ENCODE data around the gene PROZ. TPM values are rescaled to one million over a fixed set of nuclear protein-coding genes. Genes with fewer than 3 reads are reported as not detected.

Gene PROZ
- polyA plus RNA-seq, 1 of the 3 experiments (the other 2 are of a cell fraction): not detected

DNA sequence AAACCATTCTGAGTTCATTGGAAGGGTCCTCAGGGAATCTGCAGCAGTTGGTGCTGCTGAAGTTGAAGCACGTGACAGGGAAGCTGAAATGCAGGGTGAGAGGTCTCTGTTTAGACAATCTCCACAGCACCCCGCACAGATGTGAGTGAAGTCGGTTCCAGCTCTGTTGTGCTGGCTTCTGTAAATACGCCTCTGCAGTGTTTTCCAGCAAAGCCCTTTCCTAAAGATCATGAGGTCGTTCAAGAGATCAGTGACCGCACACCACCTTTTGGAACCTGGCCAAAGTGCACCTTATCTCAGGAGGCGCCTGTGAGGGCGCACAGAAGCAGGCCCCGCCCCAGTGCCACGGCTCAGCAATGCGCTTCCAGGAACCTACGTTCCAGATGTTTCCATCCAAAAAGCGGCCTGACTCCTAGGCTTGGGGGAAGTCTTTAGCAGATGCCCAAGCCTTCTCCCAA is 61.7 kb downstream of the PROZ start:
- peaks cover 12% of the 10 kb centered on the region for H3F3A ChIP-seq (replicated peaks; ENCODE audit: insufficient read depth)
- no peaks in the 10 kb centered on the region for H3K9me2 ChIP-seq
- H2AFZ ChIP-seq (ENCODE audit: low read depth): no peak overlapping the region
- no peak overlapping the region for H3K4me3 ChIP-seq (ENCODE audit: low read depth in 2 of 2, low read length in 1 of 2)
- no peak for DNase-seq
- POLR2A ChIA-PET: no interaction called here
- no peaks in the 10 kb centered on the region for H3K9me3 ChIP-seq
- no peak for TF ChIP-seq EZH2phosphoT487 (IDR thresholded peaks at IDR 0.05; ENCODE audit: borderline replicate concordance, low read depth)
- no peak for TF ChIP-seq TCF12 (IDR thresholded peaks at IDR 0.05)
- no peak for TF ChIP-seq TEAD4 (IDR thresholded peaks at IDR 0.05; ENCODE audit: borderline replicate concordance, insufficient read depth)
- no peak for TF ChIP-seq MEF2A (IDR thresholded peaks at IDR 0.05; ENCODE audit: borderline replicate concordance, low read depth)
- TF ChIP-seq, protein P1, sequence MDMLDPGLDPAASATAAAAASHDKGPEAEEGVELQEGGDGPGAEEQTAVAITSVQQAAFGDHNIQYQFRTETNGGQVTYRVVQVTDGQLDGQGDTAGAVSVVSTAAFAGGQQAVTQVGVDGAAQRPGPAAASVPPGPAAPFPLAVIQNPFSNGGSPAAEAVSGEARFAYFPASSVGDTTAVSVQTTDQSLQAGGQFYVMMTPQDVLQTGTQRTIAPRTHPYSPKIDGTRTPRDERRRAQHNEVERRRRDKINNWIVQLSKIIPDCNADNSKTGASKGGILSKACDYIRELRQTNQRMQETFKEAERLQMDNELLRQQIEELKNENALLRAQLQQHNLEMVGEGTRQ (IDR thresholded peaks at IDR 0.05; ENCODE audit: borderline replicate concordance, low read depth, low read length): no peak
- TF ChIP-seq RFX5 (IDR thresholded peaks at IDR 0.05; ENCODE audit: low read length): no peak
- H3K9ac ChIP-seq: no peak overlapping the region
- peaks cover 76% of the 10 kb centered on the region for H4K20me1 ChIP-seq (ENCODE audit: insufficient read depth)
- no peak overlapping the region for H3K4me2 ChIP-seq
- H3K79me2 ChIP-seq (ENCODE audit: insufficient read depth): peaks cover 100% of the 10 kb centered on the region
- CTCF ChIA-PET: interaction anchor here (1.2 kb wide), 1 partner anchor 10 kb away, joined by 4 read pairs; the partner anchor contains the start of gene CUL4A
- H3K36me3 ChIP-seq (replicated peaks in 1 of 2; ENCODE audit: control insufficient read depth in 1 of 2, insufficient read depth in 2 of 2, low read length in 1 of 2): peaks cover 24 to 25% of the 10 kb centered on the region in 2 experiments
- 91% methylated on average over 13 of the region's 13 CpGs for WGBS (ENCODE audit: low lambda C conversion rate)
- H3K27ac ChIP-seq (ENCODE audit: low read depth in 2 of 2, low read length in 1 of 2): no peak overlapping the region
- H3K4me1 ChIP-seq (ENCODE audit: control insufficient read depth in 1 of 2, insufficient read depth in 2 of 2, low read depth in 1 of 2, low read length in 1 of 2): peaks cover 7 to 13% of the 10 kb centered on the region in 2 experiments; a peak in 2 of 4 replicates
- no peaks in the 10 kb centered on the region for H3K27me3 ChIP-seq (ENCODE audit: insufficient read depth)

DNA sequence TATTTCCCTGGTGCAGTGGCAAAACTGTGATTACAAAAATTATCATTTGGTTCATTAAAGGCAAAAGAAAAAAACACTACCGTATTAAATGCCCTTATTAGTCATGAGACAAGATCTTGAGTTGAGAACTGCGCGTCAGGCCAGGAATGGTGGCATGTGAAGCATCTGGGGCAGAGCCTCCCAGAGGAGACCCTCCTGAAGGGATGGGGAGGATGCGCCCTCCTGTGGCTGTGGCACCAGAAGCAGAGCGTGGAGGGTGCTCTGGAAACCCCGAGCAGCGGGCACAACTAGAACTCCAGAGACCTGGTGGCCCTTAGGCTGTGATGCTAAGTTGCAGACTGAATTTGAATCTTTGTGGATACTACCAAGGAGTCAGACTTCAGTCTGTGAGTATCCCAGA is 62.4 kb downstream of the PROZ start:
- H3K27ac ChIP-seq (ENCODE audit: low read depth in 2 of 2, low read length in 1 of 2): no peak overlapping the region
- CTCF ChIA-PET: no interaction called here
- peak; percentile 41 for DNase-seq

More for the DNA sequence above, 62.4 kb downstream of the PROZ start:
- no peak overlapping the region for H3K9ac ChIP-seq
- no peaks in the 10 kb centered on the region for H3K9me3 ChIP-seq
- 90% methylated on average over 7 of the region's 7 CpGs for WGBS (ENCODE audit: low lambda C conversion rate)
- peaks cover 72% of the 10 kb centered on the region for H4K20me1 ChIP-seq (ENCODE audit: insufficient read depth)
- H3F3A ChIP-seq (replicated peaks; ENCODE audit: insufficient read depth): peaks cover 12% of the 10 kb centered on the region
- H3K9me2 ChIP-seq: no peaks in the 10 kb centered on the region
- H3K27me3 ChIP-seq (ENCODE audit: insufficient read depth): no peaks in the 10 kb centered on the region
- TF ChIP-seq, protein P2, sequence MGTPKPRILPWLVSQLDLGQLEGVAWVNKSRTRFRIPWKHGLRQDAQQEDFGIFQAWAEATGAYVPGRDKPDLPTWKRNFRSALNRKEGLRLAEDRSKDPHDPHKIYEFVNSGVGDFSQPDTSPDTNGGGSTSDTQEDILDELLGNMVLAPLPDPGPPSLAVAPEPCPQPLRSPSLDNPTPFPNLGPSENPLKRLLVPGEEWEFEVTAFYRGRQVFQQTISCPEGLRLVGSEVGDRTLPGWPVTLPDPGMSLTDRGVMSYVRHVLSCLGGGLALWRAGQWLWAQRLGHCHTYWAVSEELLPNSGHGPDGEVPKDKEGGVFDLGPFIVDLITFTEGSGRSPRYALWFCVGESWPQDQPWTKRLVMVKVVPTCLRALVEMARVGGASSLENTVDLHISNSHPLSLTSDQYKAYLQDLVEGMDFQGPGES (IDR thresholded peaks at IDR 0.05; ENCODE audit: low read depth, low read length): no peak
- peak; percentile 21; the same call in 1 of the 2 replicates for TF ChIP-seq RAD21 (IDR thresholded peaks at IDR 0.05; ENCODE audit: low read length)
- TF ChIP-seq, protein P3, sequence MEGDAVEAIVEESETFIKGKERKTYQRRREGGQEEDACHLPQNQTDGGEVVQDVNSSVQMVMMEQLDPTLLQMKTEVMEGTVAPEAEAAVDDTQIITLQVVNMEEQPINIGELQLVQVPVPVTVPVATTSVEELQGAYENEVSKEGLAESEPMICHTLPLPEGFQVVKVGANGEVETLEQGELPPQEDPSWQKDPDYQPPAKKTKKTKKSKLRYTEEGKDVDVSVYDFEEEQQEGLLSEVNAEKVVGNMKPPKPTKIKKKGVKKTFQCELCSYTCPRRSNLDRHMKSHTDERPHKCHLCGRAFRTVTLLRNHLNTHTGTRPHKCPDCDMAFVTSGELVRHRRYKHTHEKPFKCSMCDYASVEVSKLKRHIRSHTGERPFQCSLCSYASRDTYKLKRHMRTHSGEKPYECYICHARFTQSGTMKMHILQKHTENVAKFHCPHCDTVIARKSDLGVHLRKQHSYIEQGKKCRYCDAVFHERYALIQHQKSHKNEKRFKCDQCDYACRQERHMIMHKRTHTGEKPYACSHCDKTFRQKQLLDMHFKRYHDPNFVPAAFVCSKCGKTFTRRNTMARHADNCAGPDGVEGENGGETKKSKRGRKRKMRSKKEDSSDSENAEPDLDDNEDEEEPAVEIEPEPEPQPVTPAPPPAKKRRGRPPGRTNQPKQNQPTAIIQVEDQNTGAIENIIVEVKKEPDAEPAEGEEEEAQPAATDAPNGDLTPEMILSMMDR (IDR thresholded peaks at IDR 0.05): peak; percentile 45
- TF ChIP-seq NRF1 (IDR thresholded peaks at IDR 0.05; ENCODE audit: low read depth, low read length): no peak
- TF ChIP-seq RFX5 (IDR thresholded peaks at IDR 0.05; ENCODE audit: low read length): no peak
- TF ChIP-seq, protein P1 (IDR thresholded peaks at IDR 0.05; ENCODE audit: borderline replicate concordance, low read depth, low read length): no peak
- TF ChIP-seq ELF1 (IDR thresholded peaks at IDR 0.05): no peak
- TF ChIP-seq GABPA (IDR thresholded peaks at IDR 0.05; ENCODE audit: low read depth): no peak
- TF ChIP-seq POLR2AphosphoS5 (IDR thresholded peaks at IDR 0.05; ENCODE audit: low read depth, low read length): no peak
- TF ChIP-seq, protein P4, sequence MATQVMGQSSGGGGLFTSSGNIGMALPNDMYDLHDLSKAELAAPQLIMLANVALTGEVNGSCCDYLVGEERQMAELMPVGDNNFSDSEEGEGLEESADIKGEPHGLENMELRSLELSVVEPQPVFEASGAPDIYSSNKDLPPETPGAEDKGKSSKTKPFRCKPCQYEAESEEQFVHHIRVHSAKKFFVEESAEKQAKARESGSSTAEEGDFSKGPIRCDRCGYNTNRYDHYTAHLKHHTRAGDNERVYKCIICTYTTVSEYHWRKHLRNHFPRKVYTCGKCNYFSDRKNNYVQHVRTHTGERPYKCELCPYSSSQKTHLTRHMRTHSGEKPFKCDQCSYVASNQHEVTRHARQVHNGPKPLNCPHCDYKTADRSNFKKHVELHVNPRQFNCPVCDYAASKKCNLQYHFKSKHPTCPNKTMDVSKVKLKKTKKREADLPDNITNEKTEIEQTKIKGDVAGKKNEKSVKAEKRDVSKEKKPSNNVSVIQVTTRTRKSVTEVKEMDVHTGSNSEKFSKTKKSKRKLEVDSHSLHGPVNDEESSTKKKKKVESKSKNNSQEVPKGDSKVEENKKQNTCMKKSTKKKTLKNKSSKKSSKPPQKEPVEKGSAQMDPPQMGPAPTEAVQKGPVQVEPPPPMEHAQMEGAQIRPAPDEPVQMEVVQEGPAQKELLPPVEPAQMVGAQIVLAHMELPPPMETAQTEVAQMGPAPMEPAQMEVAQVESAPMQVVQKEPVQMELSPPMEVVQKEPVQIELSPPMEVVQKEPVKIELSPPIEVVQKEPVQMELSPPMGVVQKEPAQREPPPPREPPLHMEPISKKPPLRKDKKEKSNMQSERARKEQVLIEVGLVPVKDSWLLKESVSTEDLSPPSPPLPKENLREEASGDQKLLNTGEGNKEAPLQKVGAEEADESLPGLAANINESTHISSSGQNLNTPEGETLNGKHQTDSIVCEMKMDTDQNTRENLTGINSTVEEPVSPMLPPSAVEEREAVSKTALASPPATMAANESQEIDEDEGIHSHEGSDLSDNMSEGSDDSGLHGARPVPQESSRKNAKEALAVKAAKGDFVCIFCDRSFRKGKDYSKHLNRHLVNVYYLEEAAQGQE (IDR thresholded peaks at IDR 0.05; ENCODE audit: low read depth, low read length): no peak
- peaks cover 100% of the 10 kb centered on the region for H3K79me2 ChIP-seq (ENCODE audit: insufficient read depth)
- POLR2A ChIA-PET: no interaction called here
- H3K36me3 ChIP-seq (replicated peaks in 1 of 2; ENCODE audit: control insufficient read depth in 1 of 2, insufficient read depth in 2 of 2, low read length in 1 of 2): peaks cover 31 to 32% of the 10 kb centered on the region in 2 experiments
- H2AFZ ChIP-seq (ENCODE audit: low read depth): no peak overlapping the region
- no peak overlapping the region for H3K4me3 ChIP-seq (ENCODE audit: low read depth in 2 of 2, low read length in 1 of 2)
- peaks cover 3 to 12% of the 10 kb centered on the region in 2 experiments; a peak in 2 of 4 replicates for H3K4me1 ChIP-seq (ENCODE audit: control insufficient read depth in 1 of 2, insufficient read depth in 2 of 2, low read depth in 1 of 2, low read length in 1 of 2)
- H3K4me2 ChIP-seq: no peak overlapping the region

All from SK-N-SH (cell line).